RCC 7860 (cell line): ENCODE data around the gene CACNB2.
"Not testable (repeated sequence)": the region's sequence is repeated elsewhere in the genome, so short reads cannot be mapped to it uniquely, and the experiment has no call there.

Experiments used
- DNase-seq: peaks from one replicate; pipeline ENCODE4 v3.0.0-alpha.2; 2015; ENCODE audit warnings: low spot score
- FAIRE-seq: peaks from 2 replicates; lab custom pipeline; 2012; peaks lifted over from hg19 to GRCh38; lab: Jason Lieb, UNC

CACNB2 gene

GRCh38 chr10:18436902-18437301 lies 296.7 kb downstream of the CACNB2 start:
- DNase-seq = no peak
- FAIRE-seq = no peak

- DNase-seq (peak; percentile 30), FAIRE-seq (no peak)
Observed at GRCh38 chr10:18437486-18437885, 297.3 kb downstream of the CACNB2 start.

GRCh38 chr10:18438361-18439126 lies 298.3 kb downstream of the CACNB2 start:
- DNase-seq (no peak), FAIRE-seq (no peak)

GRCh38 chr10:18439601-18440000 lies 299.4 kb downstream of the CACNB2 start:
- no peak for DNase-seq

GRCh38 chr10:18445635-18446034 lies 305.4 kb downstream of the CACNB2 start:
- FAIRE-seq, DNase-seq: not testable (repeated sequence)

More at GRCh38 chr10:18439601-18440000, 299.4 kb downstream of the CACNB2 start:
- FAIRE-seq = no peak

- DNase-seq = no peak
- FAIRE-seq = no peak
Observed at GRCh38 chr10:18446205-18446604, 306.0 kb downstream of the CACNB2 start.

- FAIRE-seq (no peak), DNase-seq (no peak)
Observed at GRCh38 chr10:18449611-18450026, 309.4 kb downstream of the CACNB2 start.

- FAIRE-seq = no peak
Observed at GRCh38 chr10:18450298-18450697, 310.1 kb downstream of the CACNB2 start.

GRCh38 chr10:18455086-18455884 lies 315.1 kb downstream of the CACNB2 start:
- DNase-seq = no peak
- FAIRE-seq = no peak

More at GRCh38 chr10:18450298-18450697, 310.1 kb downstream of the CACNB2 start:
- no peak for DNase-seq

GRCh38 chr10:18456984-18457383 lies 316.8 kb downstream of the CACNB2 start:
- FAIRE-seq = no peak
- DNase-seq = no peak

GRCh38 chr10:18460032-18460431 lies 319.8 kb downstream of the CACNB2 start:
- DNase-seq (no peak), FAIRE-seq (no peak)

- FAIRE-seq (no peak), DNase-seq (no peak)
Observed at GRCh38 chr10:18463673-18464211, 323.5 kb downstream of the CACNB2 start.

- FAIRE-seq (no peak), DNase-seq (no peak)
Observed at GRCh38 chr10:18469125-18469524, 328.9 kb downstream of the CACNB2 start.

- no peak for FAIRE-seq
Observed at GRCh38 chr10:18472977-18473376, 332.8 kb downstream of the CACNB2 start.

GRCh38 chr10:18473424-18474117 lies 333.3 kb downstream of the CACNB2 start:
- DNase-seq = no peak
- no peak for FAIRE-seq

More at GRCh38 chr10:18472977-18473376, 332.8 kb downstream of the CACNB2 start:
- no peak for DNase-seq

- no peak for FAIRE-seq
- no peak for DNase-seq
Observed at GRCh38 chr10:18474118-18474455, 333.9 kb downstream of the CACNB2 start.

GRCh38 chr10:18476076-18476647 lies 335.9 kb downstream of the CACNB2 start:
- no peak for DNase-seq
- FAIRE-seq = no peak

GRCh38 chr10:18478354-18478753 lies 338.1 kb downstream of the CACNB2 start:
- FAIRE-seq = no peak
- DNase-seq = no peak

- no peak for DNase-seq
- no peak for FAIRE-seq
Observed at GRCh38 chr10:18479502-18479901, 339.3 kb downstream of the CACNB2 start.

GRCh38 chr10:18483516-18484186 lies 343.4 kb downstream of the CACNB2 start:
- no peak for FAIRE-seq
- DNase-seq = no peak
